HL-60/S4 treated with phorbol 12-myristate 13-acetate at 8.2 ng/mL for 4 days and 3 days (cell line): ENCODE results near the gene PCNA.

Experiments
- in situ Hi-C: fragments of 300-500 bp; cut with MboI; formaldehyde crosslinking; loops from 2 replicates; pipeline ENCODE4 v1.15.0; 2022; ENCODE audit warnings: low sequenced_read_pairs

PCNA gene

DNA sequence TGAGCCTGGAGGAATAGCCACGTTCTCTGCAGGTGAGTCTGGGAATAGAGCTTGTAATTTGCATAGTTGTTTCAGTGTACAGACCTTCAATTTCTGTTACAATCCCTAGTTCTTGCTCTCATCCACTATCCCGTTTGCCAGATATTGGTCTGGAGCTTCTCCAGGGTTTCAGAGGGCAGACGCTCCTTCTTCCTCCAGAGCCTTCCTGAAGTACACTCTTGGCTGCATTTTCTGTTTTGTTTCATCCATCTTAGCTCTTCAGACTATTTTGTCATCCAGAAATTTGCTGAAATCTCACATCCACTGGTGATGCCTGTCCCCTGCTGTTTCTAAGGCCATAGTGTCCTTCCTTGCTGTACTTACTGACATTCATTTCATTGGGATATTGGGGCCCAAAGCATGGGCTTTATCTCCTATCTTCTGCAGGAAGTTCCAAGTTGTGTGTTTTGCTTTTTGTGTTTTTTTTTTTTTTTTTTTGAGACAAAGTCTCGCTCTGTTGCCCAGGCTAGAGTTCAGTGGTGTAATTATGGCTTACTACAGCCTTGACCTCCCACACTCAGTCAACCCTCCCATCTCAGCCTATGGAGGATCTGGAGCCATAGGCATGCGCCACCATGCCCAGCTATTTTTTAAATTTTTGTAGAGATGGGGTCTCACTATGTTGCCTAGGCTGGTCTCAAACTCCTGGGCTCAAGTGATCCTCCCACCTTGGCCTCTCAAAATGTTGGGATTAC, 25.8 kb upstream of the PCNA start:
- in situ Hi-C loops, result no loop called here

DNA sequence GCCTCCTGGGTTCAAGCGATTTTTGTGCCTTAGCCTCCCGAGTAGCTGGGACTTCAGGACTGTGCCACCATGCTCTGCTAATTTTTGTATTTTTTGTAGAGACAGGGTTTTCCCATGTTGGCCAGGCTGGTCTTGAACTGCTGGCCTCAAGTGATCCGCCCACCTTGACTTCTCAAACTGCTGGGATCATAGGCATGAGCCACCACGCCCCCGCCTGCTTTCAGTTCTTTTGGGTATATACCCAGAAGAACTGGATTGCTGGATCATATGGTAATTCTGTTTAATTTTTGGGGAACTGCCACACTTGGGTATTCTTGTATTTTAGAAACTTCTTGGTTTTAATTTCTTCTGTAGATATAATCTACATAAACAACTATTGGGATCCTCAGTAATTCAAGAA, 24.1 kb upstream of the PCNA start:
- in situ Hi-C loops, result no loop called here

DNA sequence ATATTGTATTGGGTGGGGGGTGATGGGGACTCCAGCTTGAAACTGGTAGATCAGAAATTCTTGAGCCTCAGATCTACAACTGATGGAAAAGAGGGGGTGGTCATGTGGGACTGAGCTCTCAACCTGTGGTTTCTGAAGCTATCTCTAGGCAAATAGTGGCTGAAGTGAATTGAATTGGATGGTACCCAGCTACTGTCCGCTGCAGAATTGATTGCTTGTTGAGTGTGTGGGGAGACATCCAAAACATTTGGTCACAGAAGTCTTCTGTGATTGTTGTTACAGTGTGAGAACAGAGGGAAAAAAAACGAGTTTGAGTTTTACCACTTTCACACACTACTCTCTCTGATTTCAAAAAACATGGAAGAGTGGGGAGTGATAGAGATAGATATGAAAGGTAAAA, 21.9 kb upstream of the PCNA start:
- in situ Hi-C loops, result no loop called here

DNA sequence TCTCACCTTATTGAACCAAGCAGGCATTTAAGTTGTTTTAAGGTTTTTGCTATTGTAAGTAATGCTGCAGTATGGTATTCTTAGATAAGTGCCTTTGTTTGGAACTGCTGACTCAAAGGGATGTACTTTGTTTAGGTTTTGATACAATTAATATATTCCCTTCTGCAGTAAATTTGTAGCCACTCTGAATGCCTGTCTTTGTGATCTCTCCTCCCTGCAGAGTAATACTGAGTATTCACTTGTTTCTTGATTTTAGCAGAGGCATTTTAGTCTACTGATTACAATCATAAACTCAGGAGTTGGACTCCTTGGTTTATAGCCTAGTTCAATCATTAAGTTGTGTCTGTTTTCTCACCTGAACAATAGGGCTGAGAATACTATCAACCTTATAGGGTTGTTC, 20.4 kb upstream of the PCNA start:
- in situ Hi-C loops, result no loop called here

DNA sequence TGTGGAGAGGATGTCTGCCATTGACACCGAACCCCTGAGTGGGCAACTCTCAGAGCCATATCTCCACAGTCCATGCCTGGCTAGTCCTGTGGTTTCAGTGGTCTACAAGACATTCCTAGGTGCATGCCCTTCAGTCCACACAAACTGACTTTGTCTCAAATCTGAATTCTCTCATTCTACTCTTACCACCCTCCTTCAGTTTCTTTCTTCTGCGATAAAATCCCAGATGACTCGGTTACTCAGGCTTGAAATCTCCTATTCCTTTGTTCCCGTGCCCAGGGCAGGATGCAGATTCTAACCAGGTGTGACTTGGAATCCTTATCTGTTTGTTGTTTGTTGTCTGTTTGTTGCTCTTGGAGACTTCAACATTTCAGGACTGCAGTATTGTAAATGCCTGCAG, 16.3 kb upstream of the PCNA start:
- in situ Hi-C loops, result no loop called here

DNA sequence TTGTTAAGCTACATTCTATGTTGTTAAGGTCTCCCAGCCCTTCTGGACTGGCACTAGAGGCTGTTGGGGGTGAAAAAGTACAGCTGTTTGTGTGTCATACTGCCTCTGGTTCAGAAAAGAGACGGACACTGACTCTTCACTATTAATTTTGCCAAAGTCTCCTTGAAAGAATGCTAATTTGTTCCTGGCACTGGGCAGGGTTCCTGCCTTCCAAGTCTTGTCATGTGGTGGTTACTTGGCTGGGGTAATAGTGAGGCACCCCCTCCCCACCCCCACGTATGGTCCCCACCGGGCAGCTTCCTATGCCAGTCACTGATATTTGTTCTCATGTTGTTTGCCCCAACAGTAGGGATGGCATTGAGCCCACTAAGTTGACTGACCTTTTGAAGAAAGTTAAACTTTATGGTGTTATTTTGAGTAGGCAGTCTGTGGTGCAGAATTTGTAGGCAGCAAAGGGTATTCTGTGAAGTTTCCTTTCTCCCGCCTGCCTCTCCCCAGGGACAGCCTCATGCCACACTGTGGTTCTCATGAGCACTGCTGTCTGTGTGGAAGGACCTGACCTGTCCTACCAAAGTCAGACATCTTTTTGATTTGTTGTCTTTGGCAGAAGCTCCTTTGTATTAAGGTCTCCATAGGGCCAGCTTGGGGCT, 15.7 kb upstream of the PCNA start:
- in situ Hi-C loops, result no loop called here

DNA sequence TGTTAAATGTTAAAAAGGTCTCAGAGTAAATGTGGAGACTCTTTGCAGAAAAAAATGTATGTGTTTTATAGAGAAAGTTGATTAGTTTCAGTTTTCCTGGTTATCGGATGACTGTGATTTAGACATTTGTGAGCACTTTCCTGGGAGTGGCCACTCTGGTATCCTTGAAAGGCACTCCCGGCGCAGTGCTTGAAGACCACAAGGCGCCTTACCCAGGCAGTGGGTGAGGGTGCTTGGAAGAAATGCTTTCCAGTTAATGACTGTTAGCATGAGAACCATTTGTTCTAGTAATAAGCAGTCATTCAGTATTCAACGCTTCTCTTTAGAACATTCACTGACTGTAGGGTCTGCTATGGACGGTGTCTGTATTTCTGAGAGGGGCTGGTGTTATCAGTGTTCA, 14.2 kb upstream of the PCNA start:
- in situ Hi-C loops, result no loop called here

DNA sequence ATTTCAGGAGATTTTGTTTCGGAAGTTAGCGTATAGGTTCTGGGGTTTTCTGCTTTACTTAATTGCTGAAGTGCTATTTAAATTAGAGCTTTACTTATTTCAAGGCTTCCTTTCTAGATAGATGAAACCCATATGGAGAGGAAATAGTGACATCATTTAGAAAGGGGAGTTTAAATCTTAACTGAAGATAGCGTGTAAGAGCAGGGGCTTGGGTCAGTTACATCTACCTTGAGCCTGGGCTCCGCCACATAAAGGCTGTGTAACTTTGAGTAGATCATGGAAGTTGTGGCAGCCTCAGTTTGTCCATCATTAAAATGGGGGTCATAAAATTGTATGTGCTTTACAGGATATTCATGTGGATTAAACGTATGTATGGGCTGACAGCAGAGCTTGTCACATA, 11.7 kb upstream of the PCNA start:
- in situ Hi-C loops, result no loop called here

DNA sequence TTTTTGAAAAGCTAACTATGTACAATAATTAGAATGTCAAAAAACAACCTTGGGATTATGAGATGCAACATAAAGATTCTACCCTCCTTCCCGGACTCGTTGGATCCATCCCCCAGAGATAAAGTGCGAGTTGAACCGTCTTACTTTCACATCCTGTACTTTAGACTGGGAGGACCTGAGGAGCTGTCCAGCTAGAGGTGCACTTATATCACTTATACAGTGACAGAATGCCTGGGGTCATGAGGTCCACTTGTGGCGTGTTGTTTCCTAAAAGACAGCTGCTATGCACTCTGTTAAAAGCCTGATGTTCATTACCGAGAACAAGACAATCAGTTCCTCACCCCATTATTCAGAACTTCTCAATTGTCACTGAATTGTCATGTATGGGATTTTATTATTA, 9.1 kb upstream of the PCNA start:
- in situ Hi-C loops, result loop anchor here (10.0 kb wide), 1 partner anchor 56 kb away; no protein-coding TSS in a partner anchor

DNA sequence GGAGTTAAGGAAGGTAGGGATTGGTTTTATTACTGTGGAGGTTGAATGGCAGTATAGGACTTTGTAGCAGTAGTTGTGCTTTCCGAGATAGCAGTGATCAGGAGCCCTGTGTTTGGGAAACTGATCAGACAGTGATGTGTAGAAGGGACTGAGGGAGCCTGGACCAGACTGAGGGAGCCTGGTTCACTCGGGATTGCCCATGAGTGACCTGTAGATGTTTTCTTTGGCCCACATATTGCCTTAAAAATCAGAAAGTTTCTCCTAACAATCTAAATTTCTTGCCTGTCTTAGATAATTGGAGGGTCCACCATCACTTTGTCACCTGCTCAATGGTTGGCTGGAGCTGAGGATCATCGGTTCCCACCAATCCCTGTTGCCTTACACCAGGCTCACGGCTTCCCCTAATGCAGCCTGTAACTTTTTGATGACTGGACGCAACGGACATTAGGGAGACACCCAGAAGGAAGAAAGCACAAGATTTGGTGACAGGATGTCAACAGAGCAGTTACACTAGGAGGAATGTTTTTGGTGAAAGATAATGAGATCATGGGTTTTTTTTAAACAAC, 8.2 kb upstream of the PCNA start:
- in situ Hi-C loops, result loop anchor here (10.0 kb wide), 1 partner anchor 57 kb away; no protein-coding TSS in a partner anchor

DNA sequence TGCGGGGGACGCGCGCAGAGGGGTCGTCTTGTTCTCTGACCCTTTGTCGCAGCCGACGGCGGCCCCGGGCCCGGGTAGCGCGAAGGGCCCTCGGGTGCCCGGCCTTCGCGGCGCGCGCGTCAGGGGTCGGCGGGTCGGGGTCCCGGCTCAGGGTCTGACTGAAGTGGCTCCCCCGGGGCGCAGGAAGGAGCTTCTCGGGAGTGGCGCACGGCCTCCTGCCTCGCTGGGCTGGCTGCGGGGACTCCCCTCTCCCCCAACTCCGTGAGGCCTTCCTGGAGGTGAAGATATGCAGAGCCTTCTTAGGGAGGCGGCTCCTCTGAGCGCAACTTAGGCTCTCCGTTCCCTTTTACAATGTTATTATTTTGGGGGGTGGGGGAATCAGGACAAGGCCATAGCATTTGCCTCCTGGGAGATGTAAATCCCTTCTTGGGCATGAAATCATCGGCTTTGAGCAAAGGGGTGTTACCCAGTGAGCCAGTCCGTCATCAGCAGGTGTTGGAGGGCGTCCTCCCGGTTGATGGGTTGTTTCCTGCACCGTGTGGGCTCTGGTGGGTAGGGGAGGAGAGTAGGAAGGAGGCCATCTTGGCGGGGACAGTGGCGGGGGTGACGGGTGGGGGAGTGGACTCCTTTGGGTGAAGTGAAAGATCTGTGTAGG, 7.6 kb upstream of the PCNA start:
- in situ Hi-C loops, result loop anchor here (10.0 kb wide), 1 partner anchor 57 kb away; no protein-coding TSS in a partner anchor

DNA sequence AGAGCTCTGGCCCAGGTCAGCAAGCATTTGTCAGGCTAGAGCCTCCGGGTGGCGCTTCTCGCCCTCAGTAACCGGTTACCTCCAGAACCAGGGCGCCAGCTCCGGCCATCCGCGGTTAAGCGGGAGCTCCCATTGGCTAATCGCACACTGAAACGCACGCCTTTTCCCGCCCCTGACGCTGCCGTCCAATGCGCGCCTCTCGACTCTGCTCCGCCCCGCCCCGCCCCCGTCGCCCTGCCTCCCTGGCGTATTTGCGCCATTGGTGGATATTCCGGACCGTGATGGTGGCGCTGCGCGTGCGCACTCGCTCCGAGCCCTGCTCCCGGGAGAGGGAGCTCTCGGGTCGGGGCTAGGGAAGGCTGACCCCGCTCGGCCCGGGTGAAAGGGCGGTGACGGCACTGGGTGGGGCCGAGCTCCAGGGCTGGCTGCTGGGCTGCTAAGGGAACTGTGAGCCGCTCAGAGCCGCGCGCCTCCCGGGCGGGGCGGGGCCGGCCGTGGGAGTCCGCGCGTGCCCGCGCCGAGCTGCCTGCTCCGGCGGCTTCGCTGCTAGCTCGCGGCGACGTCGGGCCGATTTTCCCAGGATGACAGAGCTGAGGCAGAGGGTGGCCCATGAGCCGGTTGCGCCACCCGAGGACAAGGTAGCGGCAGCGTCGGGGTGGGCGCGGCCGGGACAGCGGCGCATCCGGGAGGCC, 6.9 kb upstream of the PCNA start, which contains the start of gene CDS2:
Gene CDS2, plus strand, starts transcription at position 497 of the 692 bp plus-strand sequence. Its CDS starts 85 bp downstream, at position 582.
- in situ Hi-C loops, result loop anchor here (10.0 kb wide), 1 partner anchor 58 kb away; no protein-coding TSS in a partner anchor

DNA sequence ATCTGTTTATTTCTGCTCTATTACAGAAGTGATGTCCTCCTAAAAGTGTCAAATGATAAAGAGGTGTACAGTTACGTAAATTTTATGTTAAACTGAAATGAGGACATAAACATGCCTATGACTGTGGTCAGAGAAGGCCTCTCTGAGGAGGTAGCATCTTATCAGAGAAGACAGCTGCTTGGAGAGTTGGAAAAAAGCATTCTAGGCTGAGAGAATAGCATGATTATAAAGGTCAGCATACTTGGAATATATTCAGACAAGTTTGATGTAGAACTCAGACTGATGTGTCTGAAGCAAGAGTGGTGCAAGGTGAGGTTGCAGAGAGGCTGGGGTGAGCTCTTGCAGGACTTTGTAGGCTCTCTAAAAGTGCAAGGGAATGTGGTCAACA, 3.1 kb upstream of the PCNA start:
- in situ Hi-C loops, result loop anchor here (10.0 kb wide), 1 partner anchor 62 kb away; no protein-coding TSS in a partner anchor

DNA sequence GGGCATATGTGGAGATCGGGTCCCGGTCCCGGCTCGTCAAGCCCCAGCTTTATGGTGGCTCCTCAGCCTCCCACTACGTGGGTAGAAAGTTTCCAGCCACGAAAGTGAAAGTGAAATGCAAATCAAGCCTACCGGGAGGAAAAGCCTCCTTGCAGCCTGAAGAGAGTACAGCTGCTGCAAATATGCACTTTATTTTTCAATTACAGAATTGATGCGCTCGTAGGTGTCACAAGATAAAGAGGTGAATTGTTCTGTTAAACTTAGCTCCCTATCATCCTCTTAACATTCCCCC, 373 bp upstream of the PCNA start:
- in situ Hi-C loops, result loop anchor here (10.0 kb wide), 1 partner anchor 65 kb away; no protein-coding TSS in a partner anchor

DNA sequence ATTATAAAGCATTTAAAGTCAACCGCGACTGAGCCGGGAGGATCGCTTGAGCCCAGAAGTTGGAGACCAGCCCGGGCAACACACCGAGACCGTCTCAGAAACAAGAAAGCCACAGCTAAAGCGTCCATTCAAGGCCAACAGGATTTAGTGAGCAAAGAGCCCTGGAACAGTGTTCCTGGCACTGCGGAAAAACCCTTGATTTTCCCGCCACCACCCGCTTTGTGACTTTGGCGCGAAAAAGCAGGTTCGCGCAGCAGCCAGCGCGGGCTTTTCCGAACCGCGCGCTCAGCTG, 669 bp downstream of the PCNA start:
- in situ Hi-C loops, result no loop called here

DNA sequence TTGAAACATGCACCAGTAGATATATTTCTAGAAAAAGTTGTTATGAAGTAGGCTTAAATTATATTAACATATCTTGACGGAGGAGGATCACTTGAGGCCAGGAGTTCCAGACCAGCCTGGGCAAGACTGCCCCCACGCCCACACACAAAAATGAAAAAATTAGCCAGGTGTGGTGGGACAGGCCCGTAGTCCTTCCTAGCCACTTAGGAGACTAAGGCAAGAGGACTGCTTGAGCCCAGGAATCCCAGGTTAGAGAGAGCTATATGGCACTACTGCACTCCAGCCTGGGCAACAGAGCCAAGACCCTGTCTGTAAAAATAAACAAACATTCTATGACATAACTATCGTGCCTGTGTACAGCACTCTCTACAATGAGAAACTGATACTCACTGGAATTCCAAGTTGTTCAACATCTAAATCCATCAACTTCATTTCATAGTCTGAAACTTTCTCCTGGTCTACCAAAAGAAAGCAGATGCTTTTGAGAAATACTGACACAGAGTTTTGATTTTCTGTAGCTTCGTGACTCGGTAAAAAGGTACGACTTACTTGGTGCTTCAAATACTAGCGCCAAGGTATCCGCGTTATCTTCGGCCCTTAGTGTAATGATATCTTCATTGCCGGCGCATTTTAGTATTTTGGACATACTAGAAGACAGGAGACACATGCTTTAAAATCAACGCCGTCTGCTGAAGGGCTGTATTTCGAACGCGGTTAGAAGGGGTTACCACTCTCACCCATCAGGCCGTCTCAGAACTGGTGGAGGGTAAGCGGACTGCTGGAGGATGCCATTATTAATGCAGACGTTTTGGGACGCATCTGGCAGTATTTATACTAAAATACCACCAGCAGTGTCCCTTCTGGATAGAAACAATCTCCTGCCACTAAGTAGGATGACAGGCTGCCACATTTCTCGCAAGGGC, 1.3 kb downstream of the PCNA start:
- in situ Hi-C loops, result no loop called here

DNA sequence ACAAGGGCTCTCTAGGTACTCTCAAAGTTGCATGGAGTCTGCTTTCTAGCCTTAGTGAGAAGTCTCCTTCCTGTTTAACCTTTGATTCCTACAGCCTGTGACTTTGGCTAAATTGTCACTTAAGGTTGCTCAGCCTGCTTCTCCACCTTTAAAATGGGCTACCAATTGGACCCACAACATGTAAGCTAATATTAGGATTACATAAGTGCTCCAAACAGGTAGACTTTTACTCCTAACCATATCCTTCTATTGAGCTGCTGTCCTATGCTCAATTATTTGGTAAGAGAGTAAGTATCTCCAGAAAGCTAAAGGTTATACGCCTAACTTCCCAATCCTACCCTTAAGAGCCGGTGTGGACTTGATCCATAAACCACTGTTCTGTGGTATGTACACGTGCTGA, 2.9 kb downstream of the PCNA start:
- in situ Hi-C loops, result no loop called here

DNA sequence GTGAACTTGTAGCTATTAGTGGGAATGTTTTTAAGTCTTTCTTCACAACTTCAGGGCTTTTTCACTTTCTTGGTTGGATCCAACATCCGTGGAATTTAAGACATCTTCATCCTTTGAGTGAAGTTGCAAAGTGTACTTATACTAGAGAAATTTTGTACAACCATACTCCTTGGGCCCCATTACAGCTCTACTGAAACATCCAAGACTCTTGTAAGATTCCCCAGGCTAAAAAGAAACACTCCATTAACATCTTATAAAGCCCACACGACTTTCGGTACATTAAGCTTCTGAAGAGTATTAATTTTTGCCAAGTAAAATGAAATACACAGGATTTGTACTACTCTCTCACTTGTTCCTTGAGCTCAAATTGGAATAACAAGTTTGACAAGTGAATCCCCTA, 5.4 kb downstream of the PCNA start:
- in situ Hi-C loops, result no loop called here

DNA sequence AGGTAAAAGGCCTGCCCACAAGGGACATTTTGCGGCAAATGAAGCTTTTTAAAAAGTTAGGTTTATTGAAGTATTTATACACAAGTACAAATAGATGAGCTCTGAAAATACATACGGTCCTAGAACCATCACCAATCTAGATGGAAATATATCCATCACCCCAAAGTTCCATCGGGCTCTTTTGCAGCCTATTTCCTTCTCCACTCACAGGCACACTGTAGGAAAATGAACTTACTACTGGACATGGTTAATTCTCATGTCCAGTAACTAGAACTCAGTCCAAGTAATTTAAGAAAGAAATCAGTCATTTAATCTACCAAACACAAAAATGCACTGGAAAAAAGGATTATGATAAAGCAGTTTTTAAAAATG, 6.2 kb downstream of the PCNA start:
- in situ Hi-C loops, result no loop called here

DNA sequence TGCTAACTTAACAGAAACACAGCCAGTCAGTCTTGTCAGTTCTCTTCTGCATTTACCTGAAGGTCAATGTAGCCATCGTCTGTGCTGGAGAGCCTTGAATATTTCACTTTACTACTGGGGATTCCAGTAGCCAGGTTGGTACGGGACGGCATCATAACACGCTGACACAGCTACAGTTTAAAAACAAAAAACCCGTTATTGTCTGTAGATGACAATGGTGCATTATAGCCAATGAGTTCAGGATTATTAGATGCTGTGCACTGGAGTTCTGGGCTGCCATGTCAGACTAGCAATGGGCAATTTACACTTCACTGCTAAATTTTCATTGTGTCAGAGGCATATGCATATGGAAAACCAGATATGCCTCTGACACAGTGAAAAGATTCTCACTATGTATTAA, 10.5 kb downstream of the PCNA start:
- in situ Hi-C loops, result no loop called here
